ENCODE data around the gene KRT14. TPM values are rescaled to one million over a fixed set of nuclear protein-coding genes. Genes with fewer than 3 reads are reported as not detected.
"Not testable (repeated sequence)": the region's sequence is repeated elsewhere in the genome, so short reads cannot be mapped to it uniquely, and the experiment has no call there.

Gene KRT14
- total and polyA plus RNA-seq, 10 donors, result 0.06 to 0.79 (median 0.17) TPM; not detected in 6

- WGBS, 5 donors, result 67 to 76% (median 69%) methylated on average over 2 to 3 of the region's 3 CpGs
- H3K4me1 ChIP-seq, result no peaks in the 10 kb centered on the region
- no peak for DNase-seq
Measured at GRCh38 chr17:41589301-41589700, 2.6 kb upstream of the KRT14 start.

GRCh38 chr17:41588126-41588810 is 1.6 kb upstream of the KRT14 start:
- no peaks in the 10 kb centered on the region for H3K9me3 ChIP-seq
- no peak overlapping the region for H3K27ac ChIP-seq
- intact Hi-C loops (cut with DNase I; ENCODE audit: low total_unique reads), result no loop called here
- no peak for TF ChIP-seq POLR2A (IDR thresholded peaks at IDR 0.05)
- TF ChIP-seq POLR2AphosphoS5 (IDR thresholded peaks at IDR 0.05), result no peak
- TF ChIP-seq CTCF (IDR thresholded peaks at IDR 0.05 in 8 of 11, conservative IDR thresholded peaks at IDR 0.05 in 3 of 11), result no peak
- no peak for DNase-seq
- no peaks in the 10 kb centered on the region for H3K36me3 ChIP-seq
- WGBS, 5 donors, result 77 to 93% (median 81%) methylated on average over 2 to 7 of the region's 8 CpGs
- no peaks in the 10 kb centered on the region for H3K4me1 ChIP-seq
- no peak overlapping the region for H3K4me3 ChIP-seq
- peaks cover 0 to 31% (median 0%) of the 10 kb centered on the region in 7 donors for H3K27me3 ChIP-seq (replicated peaks in 1 of 7)

More at GRCh38 chr17:41589301-41589700, 2.6 kb upstream of the KRT14 start:
- Histone ChIP-seq H3K4me3 (no peak overlapping the region), H3K27me3 (replicated peaks in 1 of 7) (peaks cover 0 to 31% (median 0%) of the 10 kb centered on the region in 7 donors), H3K36me3 (no peaks in the 10 kb centered on the region), H3K27ac (no peak overlapping the region), H3K9me3 (no peaks in the 10 kb centered on the region)
- intact Hi-C loops (cut with DNase I; ENCODE audit: low total_unique reads), result no loop called here
- no peak for TF ChIP-seq CTCF (IDR thresholded peaks at IDR 0.05 in 8 of 11, conservative IDR thresholded peaks at IDR 0.05 in 3 of 11)
- no peak for TF ChIP-seq POLR2AphosphoS5 (IDR thresholded peaks at IDR 0.05)
- no peak for TF ChIP-seq POLR2A (IDR thresholded peaks at IDR 0.05)

- intact Hi-C loops (cut with DNase I; ENCODE audit: low total_unique reads), result no loop called here
- Histone ChIP-seq H3K4me1 (no peaks in the 10 kb centered on the region), H3K27me3 (replicated peaks in 1 of 7) (peaks cover 0 to 31% (median 0%) of the 10 kb centered on the region in 7 donors), H3K36me3 (no peaks in the 10 kb centered on the region), H3K27ac (no peak overlapping the region), H3K4me3 (no peak overlapping the region), H3K9me3 (no peaks in the 10 kb centered on the region)
- 70 to 86% (median 83%) methylated on average over 5 of the region's 5 CpGs for WGBS, 5 donors
- TF ChIP-seq CTCF (IDR thresholded peaks at IDR 0.05 in 8 of 11, conservative IDR thresholded peaks at IDR 0.05 in 3 of 11) (no peak), POLR2A (IDR thresholded peaks at IDR 0.05) (no peak)
- no peak for DNase-seq
Measured at GRCh38 chr17:41585301-41586056, 1.2 kb downstream of the KRT14 start.

- H3K9me3 ChIP-seq; H3K27ac ChIP-seq; H3K4me1 ChIP-seq; H3K36me3 ChIP-seq; intact Hi-C loops (cut with DNase I; ENCODE audit: low total_unique reads); DNase-seq; H3K4me3 ChIP-seq: not testable (repeated sequence)
- H3K27me3 ChIP-seq (replicated peaks in 1 of 7), result peaks cover 0 to 42% (median 0%) of the 10 kb centered on the region in 7 donors
- WGBS, 5 donors, result 74 to 84% (median 82%) methylated on average over 8 of the region's 8 CpGs
Measured at GRCh38 chr17:41584331-41584927, 2.3 kb downstream of the KRT14 start.

Data from spleen (tissue), 11 donors.